Glutamatergic neuron (in vitro differentiated cells): Measurements from ENCODE around the gene ANAPC1. TPM values are rescaled to one million over a fixed set of nuclear protein-coding genes. Genes with fewer than 3 reads are reported as not detected.
"Not testable (repeated sequence)": the region's sequence is repeated elsewhere in the genome, so short reads cannot be mapped to it uniquely, and the experiment has no call there.

Experiments used
- DNase-seq: peaks from one replicate; pipeline ENCODE4 v3.0.0; 2022
- H3K27ac Mint-ChIP-seq: one replicate; pipeline ENCODE4 v1.8.0; 2020; ENCODE audit warnings: mild to moderate bottlenecking, mixed read lengths, inconsistent platforms; ENCODE audit not compliant: unreplicated experiment
- H3K27me3 Mint-ChIP-seq: one replicate; pipeline ENCODE4 v1.8.0; 2020; ENCODE audit warnings: mild to moderate bottlenecking, moderate library complexity, mixed read lengths, inconsistent platforms; ENCODE audit not compliant: unreplicated experiment
- H3K36me3 Mint-ChIP-seq: one replicate; pipeline ENCODE4 v1.8.0; 2020; ENCODE audit warnings: mild to moderate bottlenecking, mixed read lengths, inconsistent platforms; ENCODE audit not compliant: unreplicated experiment
- H3K4me1 Mint-ChIP-seq: one replicate; pipeline ENCODE4 v1.8.0; 2020; ENCODE audit warnings: mild to moderate bottlenecking, low read depth, mixed read lengths, inconsistent platforms; ENCODE audit not compliant: unreplicated experiment
- H3K4me3 Mint-ChIP-seq: one replicate; pipeline ENCODE4 v1.8.0; 2020; ENCODE audit warnings: mild to moderate bottlenecking, mixed read lengths, inconsistent platforms; ENCODE audit not compliant: unreplicated experiment
- H3K9me3 Mint-ChIP-seq: one replicate; pipeline ENCODE4 v1.8.0; 2020; ENCODE audit warnings: mild to moderate bottlenecking, moderate library complexity, mixed read lengths, inconsistent platforms; ENCODE audit not compliant: unreplicated experiment
- microRNA-seq: library from miRNA; unstranded; fragments of <30 nt; microRNA quantifications from one replicate; pipeline ENCODE4, GENCODE V29; 2020; ENCODE audit not compliant: unreplicated experiment
- total RNA-seq: library from RNA; stranded (reverse); fragmentation: NEBNext Ultra II Directional; extraction: Animal tissue kit (Norgen Biotek cat#: 25700); gene quantifications from one replicate; pipeline ENCODE4 v1.2.1, GENCODE V29; 2021; ENCODE audit not compliant: unreplicated experiment

The ANAPC1 gene
- total RNA-seq, 1 donor from 2014 or later, result 33.4 TPM

GRCh38 chr2:111719610-111720009, 164.4 kb downstream of the ANAPC1 start:
- H3K27ac Mint-ChIP-seq, H3K4me3 Mint-ChIP-seq, H3K4me1 Mint-ChIP-seq, H3K9me3 Mint-ChIP-seq, H3K27me3 Mint-ChIP-seq, H3K36me3 Mint-ChIP-seq, DNase-seq: not testable (repeated sequence)

Small RNAs within 50 kb of the gene (microRNA-seq; reads per million reads assigned to microRNA genes)
- not detected for gene MIR4771-2

Other genes starting within 250 kb of the ANAPC1 start
- 2.3 TPM for gene MERTK, start 14.4 kb upstream of the ANAPC1 start, total RNA-seq
- gene TMEM87B, start 171.1 kb upstream of the ANAPC1 start, total RNA-seq, result 8.6 TPM